ENCODE measurements around the gene MMP17.
A peak's percentile ranks its signal among the peaks of the same experiment; 100 is the strongest.

MMP17 gene

GRCh38 chr12:131827961-131828534 is at the start of gene MMP17:
MMP17 (plus strand) TSS chr12:131828393; CDS start chr12:131828495, 102 bp downstream.
- TF ChIP-seq CTCF (IDR thresholded peaks at IDR 0.05): no peak
- H3K36me3 ChIP-seq: no peaks in the 10 kb centered on the region
- peak within 1 kb of the TSS; percentile 44 to 49 for H3K4me3 ChIP-seq
- H3K4me1 ChIP-seq: peaks cover 0 to 56% (median 40%) of the 10 kb centered on the region in 4 donors
- peaks cover 0 to 67% of the 10 kb centered on the region in 2 donors for H3K27me3 ChIP-seq
- no peak for DNase-seq
- H3K27ac ChIP-seq: no peak within 1 kb of the TSS
- intact Hi-C loops (cut with DNase I; ENCODE audit: low total_unique reads): loop anchor here (10.0 kb wide), 1 partner anchor 223 kb away; no protein-coding TSS in a partner anchor
- peaks cover 0 to 5% (median 0%) of the 10 kb centered on the region in 3 donors for H3K9me3 ChIP-seq

DNA sequence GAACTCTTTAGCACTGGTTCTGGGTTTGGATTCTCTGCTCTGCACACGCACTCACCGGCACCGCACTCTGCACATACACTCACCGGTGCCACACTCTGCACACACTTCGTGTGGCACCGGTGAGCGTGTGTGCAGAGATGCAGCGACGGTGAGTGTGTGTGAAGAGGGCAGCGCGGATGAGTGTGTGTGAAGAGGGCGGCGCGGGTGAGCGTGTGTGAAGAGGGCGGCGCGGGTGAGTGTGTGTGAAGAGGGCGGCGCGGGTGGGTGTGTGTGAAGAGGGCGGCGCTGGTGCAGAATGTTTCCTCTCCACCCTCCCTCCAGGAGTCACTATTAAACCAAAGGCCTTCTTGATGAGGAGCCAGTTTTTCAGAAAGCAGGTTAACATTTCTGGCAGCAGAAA is 49.2 kb upstream of the MMP17 start:
- intact Hi-C loops (cut with DNase I; ENCODE audit: low total_unique reads): no loop called here

GRCh38 chr12:131782061-131782460 is 46.1 kb upstream of the MMP17 start:
- peaks cover 42 to 63% (median 50%) of the 10 kb centered on the region in 3 donors for H3K36me3 ChIP-seq

More for the DNA sequence above, 49.2 kb upstream of the MMP17 start:
- peaks cover 0 to 3% (median 0%) of the 10 kb centered on the region in 4 donors for H3K4me1 ChIP-seq
- H3K9me3 ChIP-seq: no peaks in the 10 kb centered on the region
- no peak for TF ChIP-seq CTCF (IDR thresholded peaks at IDR 0.05)
- peaks cover 38 to 65% (median 40%) of the 10 kb centered on the region in 3 donors for H3K36me3 ChIP-seq
- DNase-seq: no peak
- no peak overlapping the region for H3K4me3 ChIP-seq
- no peaks in the 10 kb centered on the region for H3K27me3 ChIP-seq
- H3K27ac ChIP-seq: no peak overlapping the region

DNA sequence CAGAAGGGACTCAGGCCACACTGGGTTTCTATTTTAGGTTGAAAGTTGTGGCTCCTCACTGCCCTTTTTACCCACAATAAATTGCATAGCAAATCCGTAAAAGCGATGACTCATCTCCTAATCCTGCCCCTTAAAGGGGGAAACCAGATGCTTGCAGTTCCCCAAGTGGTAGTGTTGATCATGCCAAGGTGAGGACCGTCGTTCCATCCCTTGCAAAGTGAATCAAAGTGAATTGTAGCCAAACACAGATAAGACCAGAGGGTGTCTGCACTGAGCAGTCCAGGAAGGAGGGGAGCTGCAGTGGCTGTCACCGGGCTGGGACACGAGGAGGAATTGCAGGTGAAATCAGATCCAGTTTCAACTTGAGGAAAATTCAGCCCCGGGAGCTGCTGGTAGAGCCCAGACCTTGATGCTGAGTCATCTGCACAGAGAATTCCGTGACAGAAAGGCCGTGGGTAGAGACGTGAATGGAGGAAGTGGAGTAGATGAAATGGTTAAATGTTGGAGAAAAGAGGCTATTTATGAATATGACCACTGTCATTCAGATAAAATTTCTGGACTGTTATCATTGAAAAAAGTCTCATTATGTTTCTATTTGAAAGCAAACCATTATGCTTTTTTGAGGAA is 44.2 kb upstream of the MMP17 start:
- Histone ChIP-seq H3K4me1 (peaks cover 0 to 4% (median 0%) of the 10 kb centered on the region in 4 donors), H3K36me3 (peaks cover 45 to 65% (median 53%) of the 10 kb centered on the region in 3 donors), H3K9me3 (no peaks in the 10 kb centered on the region), H3K4me3 (peak overlapping the region in 1 of 2 donors; percentile 2), H3K27ac (peak overlapping the region in 1 of 2 donors; percentile 55), H3K27me3 (no peaks in the 10 kb centered on the region)
- DNase-seq: no peak
- intact Hi-C loops (cut with DNase I; ENCODE audit: low total_unique reads): no loop called here
- no peak for TF ChIP-seq CTCF (IDR thresholded peaks at IDR 0.05)

More at GRCh38 chr12:131782061-131782460, 46.1 kb upstream of the MMP17 start:
- H3K27ac ChIP-seq: no peak overlapping the region
- no peaks in the 10 kb centered on the region for H3K9me3 ChIP-seq
- H3K4me3 ChIP-seq: no peak overlapping the region
- H3K27me3 ChIP-seq: no peaks in the 10 kb centered on the region
- H3K4me1 ChIP-seq: peaks cover 0 to 4% (median 0%) of the 10 kb centered on the region in 4 donors
- TF ChIP-seq CTCF (IDR thresholded peaks at IDR 0.05): no peak
- intact Hi-C loops (cut with DNase I; ENCODE audit: low total_unique reads): no loop called here
- DNase-seq: no peak

DNA sequence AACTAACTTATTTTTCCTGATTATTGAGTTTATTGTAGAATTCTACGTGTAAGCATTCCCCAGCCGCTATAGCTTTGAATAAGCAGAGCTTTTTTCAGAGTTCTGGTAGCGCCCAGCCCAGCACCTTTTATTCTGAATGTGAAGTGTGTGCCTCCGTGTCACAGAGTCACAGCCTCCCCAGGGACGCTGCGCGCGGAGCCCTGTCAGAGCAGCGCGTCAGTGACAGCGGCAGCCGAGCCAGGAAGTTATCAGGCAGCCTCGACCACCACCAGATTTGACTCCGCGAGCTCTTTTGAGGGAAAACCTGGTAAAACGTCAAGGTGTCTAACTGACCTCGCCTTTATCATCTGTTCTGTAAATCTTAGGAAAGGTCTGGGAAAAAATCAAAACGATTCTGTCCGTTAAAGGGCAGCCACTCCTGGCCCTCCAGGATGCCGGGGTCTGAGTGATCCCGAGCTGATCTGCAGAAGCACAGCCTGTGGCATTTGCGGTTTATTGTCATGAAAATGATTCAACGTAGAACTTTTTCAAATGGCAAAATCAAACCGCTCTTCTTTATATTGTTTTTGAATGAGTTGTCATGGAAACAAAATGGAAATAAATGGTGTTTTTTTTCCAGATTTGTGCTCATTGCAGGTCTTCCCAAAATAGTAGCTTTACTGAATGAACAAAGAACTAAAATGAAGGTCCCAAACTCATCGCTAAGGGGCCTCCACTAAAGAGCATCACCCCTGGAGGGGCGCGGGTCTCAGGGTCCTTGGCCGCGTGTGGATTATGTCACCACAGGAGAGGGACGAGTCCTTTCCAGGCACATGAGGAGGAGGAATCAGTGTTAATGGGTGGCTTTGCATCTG is 43.1 kb upstream of the MMP17 start:
- H3K27ac ChIP-seq: no peak overlapping the region

More for the DNA sequence above, 43.1 kb upstream of the MMP17 start:
- no peak overlapping the region for H3K4me3 ChIP-seq
- DNase-seq: no peak
- H3K27me3 ChIP-seq: no peaks in the 10 kb centered on the region
- H3K9me3 ChIP-seq: no peaks in the 10 kb centered on the region
- H3K4me1 ChIP-seq: peaks cover 0 to 4% (median 0%) of the 10 kb centered on the region in 4 donors
- intact Hi-C loops (cut with DNase I; ENCODE audit: low total_unique reads): no loop called here
- H3K36me3 ChIP-seq: peaks cover 49 to 65% (median 54%) of the 10 kb centered on the region in 3 donors
- no peak for TF ChIP-seq CTCF (IDR thresholded peaks at IDR 0.05)
